ENCODE measurements around the gene RRAGC.

RRAGC gene

DNA sequence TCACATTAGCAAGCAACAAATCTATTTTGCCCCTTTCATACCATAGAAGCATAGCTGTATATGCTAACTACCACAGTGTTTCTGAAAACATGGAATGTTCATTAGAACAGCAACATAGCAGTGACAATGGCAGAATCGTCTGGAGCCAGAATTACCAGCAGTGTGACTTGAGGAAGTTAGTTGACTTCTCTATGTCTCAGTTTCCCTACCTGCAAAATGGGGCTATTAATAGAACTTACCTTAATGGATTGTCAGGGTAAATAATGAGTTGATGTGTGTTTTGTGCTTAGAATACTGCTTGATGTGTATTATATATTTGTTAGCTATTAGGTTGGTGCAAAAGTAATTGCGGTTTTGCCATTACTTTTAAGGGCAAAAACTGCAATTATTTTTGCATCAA lies 36.6 kb upstream of the RRAGC start:
- TF ChIP-seq CTCF (IDR thresholded peaks at IDR 0.05): no peak
- no peaks in the 10 kb centered on the region for H3K4me1 Mint-ChIP-seq
- H3K27ac Mint-ChIP-seq: no peak overlapping the region
- no peaks in the 10 kb centered on the region for H3K36me3 Mint-ChIP-seq (ENCODE audit: low read depth)
- no peak for DNase-seq
- no peaks in the 10 kb centered on the region for H3K9me3 Mint-ChIP-seq
- H3K4me3 Mint-ChIP-seq: no peak overlapping the region
- H3K27me3 Mint-ChIP-seq (ENCODE audit: low read depth, poor library complexity): peaks cover 3% of the 10 kb centered on the region

DNA sequence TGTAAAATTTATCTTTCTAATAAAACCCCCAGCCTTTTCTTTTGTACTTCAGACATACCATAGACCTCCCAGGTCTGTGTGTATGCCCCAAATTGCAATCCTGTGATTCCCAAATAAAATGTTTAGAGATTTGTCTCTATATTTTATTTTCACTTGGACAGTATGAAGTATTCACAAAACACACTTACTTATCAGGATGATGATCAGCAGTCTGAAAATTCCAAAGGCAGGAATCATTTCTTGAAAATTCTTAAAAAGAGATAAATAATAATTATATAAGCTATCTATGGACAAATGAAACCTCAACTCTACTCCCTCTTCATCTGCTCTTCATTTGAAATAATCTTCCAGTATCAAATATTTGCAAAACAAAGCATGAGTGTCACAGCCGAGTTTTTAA lies 33.4 kb upstream of the RRAGC start:
- TF ChIP-seq CTCF (IDR thresholded peaks at IDR 0.05): no peak
- no peak for DNase-seq
- Mint-ChIP-seq H3K27ac (no peak overlapping the region), H3K27me3 (ENCODE audit: low read depth, poor library complexity) (peaks cover 7% of the 10 kb centered on the region), H3K9me3 (no peaks in the 10 kb centered on the region), H3K4me3 (no peak overlapping the region), H3K36me3 (ENCODE audit: low read depth) (no peaks in the 10 kb centered on the region), H3K4me1 (no peaks in the 10 kb centered on the region)

- TF ChIP-seq CTCF (IDR thresholded peaks at IDR 0.05): no peak
- Mint-ChIP-seq H3K4me3 (no peak overlapping the region), H3K27me3 (ENCODE audit: low read depth, poor library complexity) (peaks cover 7% of the 10 kb centered on the region), H3K4me1 (no peaks in the 10 kb centered on the region), H3K27ac (no peak overlapping the region), H3K9me3 (no peaks in the 10 kb centered on the region), H3K36me3 (ENCODE audit: low read depth) (no peaks in the 10 kb centered on the region)
- DNase-seq: no peak
These were observed 32.2 kb upstream of the RRAGC start for GRCh38 chr1:38891753-38892152.

- no peak for TF ChIP-seq CTCF (IDR thresholded peaks at IDR 0.05)
- H3K27me3 Mint-ChIP-seq (ENCODE audit: low read depth, poor library complexity): peaks cover 12% of the 10 kb centered on the region
- no peaks in the 10 kb centered on the region for H3K36me3 Mint-ChIP-seq (ENCODE audit: low read depth)
- no peak for DNase-seq
- H3K9me3 Mint-ChIP-seq: no peaks in the 10 kb centered on the region
- no peaks in the 10 kb centered on the region for H3K4me1 Mint-ChIP-seq
- H3K27ac Mint-ChIP-seq: no peak overlapping the region
- H3K4me3 Mint-ChIP-seq: no peak overlapping the region
These were observed 30.0 kb upstream of the RRAGC start for GRCh38 chr1:38889589-38889988.

DNA sequence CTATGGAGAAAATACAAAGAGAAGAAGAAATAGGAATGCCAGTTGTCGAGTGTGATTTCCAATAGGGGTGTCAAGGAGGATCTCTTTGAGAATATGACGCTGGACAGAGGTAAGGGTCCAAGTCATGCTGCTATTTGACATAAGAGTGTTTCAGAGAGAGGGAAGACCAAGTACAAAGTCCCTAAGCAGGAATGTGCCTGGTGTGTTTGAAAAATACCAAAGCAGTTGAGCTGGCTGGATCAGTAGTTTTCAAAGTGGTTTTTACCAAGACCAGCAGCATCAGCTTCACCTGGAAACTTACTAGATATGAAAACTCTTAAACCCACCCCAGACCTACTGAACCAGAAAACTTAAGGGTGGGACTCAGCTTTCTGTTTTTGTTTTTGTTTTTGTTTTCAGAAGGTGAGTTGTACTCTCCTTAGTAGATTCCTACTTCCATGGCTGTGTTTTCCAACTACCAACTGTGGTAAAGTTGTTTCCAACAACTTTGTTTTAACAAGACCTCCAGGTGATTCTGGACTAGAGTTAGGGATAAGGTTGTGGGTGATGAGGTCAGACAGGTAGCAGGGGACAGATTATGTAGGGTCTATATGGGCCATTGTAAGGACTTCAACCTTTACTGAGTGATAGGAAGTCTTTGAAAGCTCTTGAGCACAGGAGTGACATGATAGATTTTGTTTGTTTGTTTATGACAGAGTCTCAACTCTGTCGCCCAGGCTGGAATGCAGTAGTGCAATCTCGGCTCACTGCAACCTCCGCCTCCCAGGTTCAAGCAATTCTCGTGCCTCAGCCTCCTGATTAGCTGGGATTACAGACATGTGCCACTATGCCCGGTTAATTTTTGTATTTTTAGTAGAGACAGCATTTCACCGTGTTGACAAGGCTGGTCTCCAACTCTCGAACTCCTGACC lies 29.1 kb upstream of the RRAGC start:
- Mint-ChIP-seq H3K4me3 (no peak overlapping the region), H3K9me3 (no peaks in the 10 kb centered on the region), H3K27ac (no peak overlapping the region), H3K27me3 (ENCODE audit: low read depth, poor library complexity) (peaks cover 12% of the 10 kb centered on the region), H3K4me1 (no peaks in the 10 kb centered on the region), H3K36me3 (ENCODE audit: low read depth) (no peaks in the 10 kb centered on the region)
- TF ChIP-seq CTCF (IDR thresholded peaks at IDR 0.05): no peak
- DNase-seq: no peak

DNA sequence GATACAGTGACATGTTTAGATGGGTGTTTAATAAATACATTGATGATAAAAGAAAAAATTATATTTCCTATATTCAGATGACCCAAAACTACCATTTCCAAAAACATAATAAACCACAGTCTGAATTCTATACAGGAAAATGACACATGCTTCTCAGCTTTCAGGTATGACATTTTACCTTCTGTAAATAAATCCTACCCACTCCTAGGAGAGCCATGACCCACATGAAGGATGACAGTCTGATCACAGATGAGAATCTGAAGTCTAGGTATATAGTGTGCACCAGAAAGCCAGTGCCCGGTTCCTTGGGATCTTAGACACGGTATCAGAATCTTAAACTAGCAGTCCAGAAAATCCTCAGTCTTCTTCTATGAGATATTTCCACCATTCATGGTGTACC lies 25.5 kb upstream of the RRAGC start:
- no peak overlapping the region for H3K27ac Mint-ChIP-seq

More for the DNA sequence above, 25.5 kb upstream of the RRAGC start:
- Mint-ChIP-seq H3K4me1 (no peaks in the 10 kb centered on the region), H3K4me3 (no peak overlapping the region), H3K36me3 (ENCODE audit: low read depth) (no peaks in the 10 kb centered on the region), H3K27me3 (ENCODE audit: low read depth, poor library complexity) (peaks cover 9% of the 10 kb centered on the region), H3K9me3 (no peaks in the 10 kb centered on the region)
- no peak for DNase-seq
- TF ChIP-seq CTCF (IDR thresholded peaks at IDR 0.05): no peak
